Stimulated activated CD8-positive, alpha-beta memory T cell treated with anti-CD3 and anti-CD28 coated beads, Interleukin-12 subunit alpha, Interleukin-12 subunit beta, amount 100 ng/mL, for 4 hours (primary cell): ENCODE results near the gene ZNF775.
A peak's percentile ranks its signal among the peaks of the same experiment; 100 is the strongest.

Experiments
- DNase-seq: peaks from one replicate; pipeline ENCODE4 v3.0.0-alpha.2; 2020; ENCODE audit warnings: low read depth

The ZNF775 gene

GRCh38 chr7:150412518-150413488, 33.7 kb downstream of the ZNF775 start:
- DNase-seq: no peak

- DNase-seq: no peak
Observed at GRCh38 chr7:150413640-150414081, 34.5 kb downstream of the ZNF775 start.

GRCh38 chr7:150415161-150416153, 36.3 kb downstream of the ZNF775 start:
- no peak for DNase-seq

- DNase-seq: no peak
Observed at GRCh38 chr7:150417239-150417638, 38.1 kb downstream of the ZNF775 start.

GRCh38 chr7:150417863-150418262, 38.7 kb downstream of the ZNF775 start:
- no peak for DNase-seq

GRCh38 chr7:150420242-150420641, 41.1 kb downstream of the ZNF775 start:
- no peak for DNase-seq

- peak; percentile 72 for DNase-seq
Observed at GRCh38 chr7:150420987-150421674, 42.0 kb downstream of the ZNF775 start.

GRCh38 chr7:150421831-150422230, 42.7 kb downstream of the ZNF775 start:
- no peak for DNase-seq

- DNase-seq: no peak
Observed at GRCh38 chr7:150425670-150426069, 46.5 kb downstream of the ZNF775 start.

GRCh38 chr7:150428671-150429451, 49.7 kb downstream of the ZNF775 start:
- no peak for DNase-seq

- DNase-seq: no peak
Observed at GRCh38 chr7:150429699-150430098, 50.6 kb downstream of the ZNF775 start.

GRCh38 chr7:150430465-150431085, 51.4 kb downstream of the ZNF775 start:
- no peak for DNase-seq

GRCh38 chr7:150431839-150432658, 52.9 kb downstream of the ZNF775 start:
- no peak for DNase-seq

GRCh38 chr7:150432915-150433892, 54.1 kb downstream of the ZNF775 start:
- no peak for DNase-seq

GRCh38 chr7:150434240-150434639, 55.1 kb downstream of the ZNF775 start:
- no peak for DNase-seq

- DNase-seq: no peak
Observed at GRCh38 chr7:150435047-150435389, 55.9 kb downstream of the ZNF775 start.

GRCh38 chr7:150435390-150436073, 56.4 kb downstream of the ZNF775 start:
- no peak for DNase-seq

- DNase-seq: no peak
Observed at GRCh38 chr7:150439967-150440366, 60.8 kb downstream of the ZNF775 start.
